IMR-90 (cell line): ENCODE results near the gene MPND. TPM values are rescaled to one million over a fixed set of nuclear protein-coding genes. Genes with fewer than 3 reads are reported as not detected.

Source experiments
- ATAC-seq: fragments of 200-7000 bp; cut with Tn5 transposase; 2 replicates; pipeline ENCODE4 v1.9.1; 2020; ENCODE audit warnings: low read depth, mild to moderate bottlenecking, moderate library complexity
- BruUV-seq: library from RNA; stranded (reverse); fragments of 400-500 nt; replicated peaks from 2 replicates; lab custom pipeline; 2021; lab: Mats Ljungman, UMichigan
- CTCF ChIA-PET: fragments of 300-600 bp; formaldehyde crosslinking; extraction: SDS; loops from one replicate; lab custom pipeline; 2021; ENCODE audit warnings: antibody characterized with exemption; lab: Yijun Ruan, JAX
- POLR2A ChIA-PET: fragments of 300-600 bp; sonication (Branson Sonifier 250); formaldehyde crosslinking; loops from one replicate; lab custom pipeline; 2022; ENCODE audit warnings: antibody characterized with exemption; ENCODE audit not compliant: unreplicated experiment; lab: Charles Lee
- DNase-seq: peaks from one replicate; pipeline ENCODE4 v3.0.0; 2013
- H2AFZ ChIP-seq: replicated peaks from 2 replicates; pipeline ENCODE3; 2013; ENCODE audit warnings: low read length, mild to moderate bottlenecking; ENCODE audit not compliant: poor library complexity
- H2AK5ac ChIP-seq: 2 replicates; pipeline ENCODE4 v1.6.1; 2013; ENCODE audit warnings: low read depth, low read length, inconsistent platforms
- H2AK9ac ChIP-seq: replicated peaks from 2 replicates; pipeline ENCODE3; 2013; ENCODE audit warnings: mild to moderate bottlenecking, low read depth, low read length, moderate library complexity; ENCODE audit not compliant: poor library complexity
- H2BK120ac ChIP-seq: 2 replicates; pipeline ENCODE4 v1.6.1; 2013; ENCODE audit warnings: low read depth, low read length, inconsistent platforms
- H2BK15ac ChIP-seq: 3 replicates; pipeline ENCODE4 v1.6.1; 2013; ENCODE audit warnings: low read depth, low read length, inconsistent platforms
- H2BK20ac ChIP-seq: 2 replicates; pipeline ENCODE4 v1.6.1; 2013; ENCODE audit warnings: low read depth, mild to moderate bottlenecking, inconsistent platforms, low read length, moderate library complexity
- H2BK5ac ChIP-seq: 2 replicates; pipeline ENCODE4 v1.6.1; 2013; ENCODE audit warnings: mild to moderate bottlenecking, low read depth, low read length, inconsistent platforms; ENCODE audit not compliant: poor library complexity, severe bottlenecking
- H3K14ac ChIP-seq: replicated peaks from 2 replicates; pipeline ENCODE4 v1.6.1; 2013; ENCODE audit warnings: low read depth, low read length, inconsistent platforms
- H3K18ac ChIP-seq: 2 replicates; pipeline ENCODE4 v1.6.1; 2013; ENCODE audit warnings: low read depth, low read length, control low read depth
- H3K23ac ChIP-seq: 2 replicates; pipeline ENCODE4 v1.6.1; 2013; ENCODE audit warnings: low read depth, low read length, inconsistent platforms
- H3K27ac ChIP-seq: 2 replicates; pipeline ENCODE4 v1.5.1; 2013; ENCODE audit warnings: mild to moderate bottlenecking, control low read depth, low read length; ENCODE audit not compliant: insufficient read depth
- H3K27me3 ChIP-seq: 2 replicates; pipeline ENCODE4 v1.6.1; 2013; ENCODE audit warnings: low read length; ENCODE audit not compliant: control insufficient read depth, insufficient read depth
- H3K36me3 ChIP-seq: 2 replicates; pipeline ENCODE4 v1.6.1; 2013; ENCODE audit warnings: low read length, mixed read lengths; ENCODE audit not compliant: control insufficient read depth, insufficient read depth
- H3K4ac ChIP-seq: 2 replicates; pipeline ENCODE4 v1.6.1; 2013; ENCODE audit warnings: low read depth, low read length, inconsistent platforms
- H3K4me1 ChIP-seq: 2 replicates; pipeline ENCODE4 v1.6.1; 2013; ENCODE audit warnings: low read length, mixed read lengths; ENCODE audit not compliant: control insufficient read depth, insufficient read depth
- H3K4me2 ChIP-seq: 2 replicates; pipeline ENCODE4 v1.6.1; 2013; ENCODE audit warnings: low read depth, mild to moderate bottlenecking, control low read depth, low read length, moderate library complexity
- H3K4me3 ChIP-seq: 2 replicates; pipeline ENCODE4 v1.5.1; 2013; ENCODE audit warnings: low read depth, mild to moderate bottlenecking, control low read depth, low read length, moderate library complexity; ENCODE audit not compliant: insufficient read depth
- H3K56ac ChIP-seq: 2 replicates; pipeline ENCODE4 v1.6.1; 2013; ENCODE audit warnings: low read length, inconsistent platforms; ENCODE audit not compliant: insufficient read depth; ENCODE audit errors: extremely low read depth
- H3K79me1 ChIP-seq, 2 experiments: 2 replicates each; pipeline ENCODE4 v1.6.1; 2013; ENCODE audit warnings: low read length in 2 of 2, inconsistent platforms in 1 of 2, low read depth in 1 of 2
- H3K9ac ChIP-seq: 2 replicates; pipeline ENCODE4 v1.6.1; 2013; ENCODE audit warnings: low read depth, low read length, control low read depth
- H3K9me1 ChIP-seq: 2 replicates; pipeline ENCODE4 v1.6.1; 2013; ENCODE audit warnings: low read length, inconsistent platforms; ENCODE audit not compliant: insufficient read depth
- H3K9me3 ChIP-seq: 2 replicates; pipeline ENCODE4 v1.6.1; 2013; ENCODE audit warnings: low read length; ENCODE audit not compliant: control insufficient read depth, insufficient read depth
- H4K20me1 ChIP-seq: 2 replicates; pipeline ENCODE4 v1.6.1; 2013; ENCODE audit warnings: low read length, inconsistent platforms; ENCODE audit not compliant: insufficient read depth
- H4K5ac ChIP-seq: 2 replicates; pipeline ENCODE4 v1.6.1; 2013; ENCODE audit warnings: mild to moderate bottlenecking, low read depth, low read length, control low read depth
- H4K8ac ChIP-seq, 2 experiments: 2 replicates each; pipeline ENCODE4 v1.6.1; 2013; ENCODE audit warnings: low read depth in 2 of 2, low read length in 2 of 2, control low read depth in 1 of 2, inconsistent platforms in 1 of 2
- H4K91ac ChIP-seq: 2 replicates; pipeline ENCODE4 v1.6.1; 2013; ENCODE audit warnings: low read depth, low read length, inconsistent platforms; ENCODE audit not compliant: insufficient read depth
- BHLHE40 ChIP-seq: fragments of 150-350 bp; IDR thresholded peaks from 2 replicates; pipeline ENCODE4 v1.6.1; 2016; ENCODE audit warnings: mild to moderate bottlenecking, low read depth, low read length
- CEBPB ChIP-seq: IDR thresholded peaks from 2 replicates; pipeline ENCODE4 v1.6.1; 2012; ENCODE audit warnings: low read depth, low read length, improper control_type of control experiment
- CHD1 ChIP-seq: IDR thresholded peaks from 2 replicates; pipeline ENCODE4 v1.6.1; 2012; ENCODE audit warnings: low read depth, low read length, improper control_type of control experiment
- CTCF ChIP-seq: conservative IDR thresholded peaks from 2 replicates; pipeline ENCODE4 v1.5.1; 2012; ENCODE audit warnings: mild to moderate bottlenecking, low read depth, low read length, improper control_type of control experiment
- ELK1 ChIP-seq: fragments of 150-350 bp; IDR thresholded peaks from 2 replicates; pipeline ENCODE4 v1.6.1; 2016; ENCODE audit warnings: low read depth, mild to moderate bottlenecking, low read length, moderate library complexity, borderline replicate concordance
- FOS ChIP-seq: fragments of 150-350 bp; IDR thresholded peaks from 2 replicates; pipeline ENCODE4 v1.6.1; 2016; ENCODE audit warnings: low read depth, low read length
- MAFK ChIP-seq: IDR thresholded peaks from 2 replicates; pipeline ENCODE4 v1.6.1; 2012; ENCODE audit warnings: low read depth, low read length, improper control_type of control experiment
- MAZ ChIP-seq: IDR thresholded peaks from 2 replicates; pipeline ENCODE4 v1.6.1; 2012; ENCODE audit warnings: low read depth, mild to moderate bottlenecking, low read length, improper control_type of control experiment, moderate library complexity, borderline replicate concordance
- MXI1 ChIP-seq: IDR thresholded peaks from 2 replicates; pipeline ENCODE4 v1.6.1; 2012; ENCODE audit warnings: low read depth, mild to moderate bottlenecking, low read length, moderate library complexity, borderline replicate concordance
- NFE2L2 ChIP-seq: fragments of 150-350 bp; IDR thresholded peaks from 2 replicates; pipeline ENCODE4 v1.6.1; 2016; ENCODE audit warnings: low read depth, mild to moderate bottlenecking, low read length
- POLR2A ChIP-seq: IDR thresholded peaks from 2 replicates; pipeline ENCODE4 v1.6.1; 2012; ENCODE audit warnings: mild to moderate bottlenecking, low read depth, low read length
- RAD21 ChIP-seq: IDR thresholded peaks from 2 replicates; pipeline ENCODE4 v1.6.1; 2012; ENCODE audit warnings: low read length, improper control_type of control experiment
- RCOR1 ChIP-seq: IDR thresholded peaks from 2 replicates; pipeline ENCODE4 v1.6.1; 2012; ENCODE audit warnings: mild to moderate bottlenecking, low read length, improper control_type of control experiment; ENCODE audit not compliant: insufficient replicate concordance
- RFX5 ChIP-seq: IDR thresholded peaks from 2 replicates; pipeline ENCODE4 v1.8.0; 2012; ENCODE audit warnings: low read depth, mild to moderate bottlenecking, low read length, moderate library complexity
- SMC3 ChIP-seq: fragments of 150-350 bp; IDR thresholded peaks from 2 replicates; pipeline ENCODE4 v1.6.1; 2016; ENCODE audit warnings: low read depth, mild to moderate bottlenecking, antibody characterized with exemption, low read length, moderate library complexity
- USF2 ChIP-seq: fragments of 150-350 bp; IDR thresholded peaks from 2 replicates; pipeline ENCODE4 v1.6.1; 2017; ENCODE audit warnings: mild to moderate bottlenecking, antibody characterized with exemption, low read length, low read depth
- WGBS, 2 experiments: methylation state at CpG; one replicate each; pipeline versions ENCODE4 v1.1.5 to v1.1.7; 2013; ENCODE audit warnings: missing lambda C conversion rate in 2 of 2; ENCODE audit not compliant: insufficient read length in 1 of 2; ENCODE audit errors: extremely low coverage in 2 of 2; 5-methylcytosine and 5-hydroxymethylcytosine counted together
- dilution Hi-C: fragments of 300-500 bp; cut with HindIII; formaldehyde crosslinking; loops from one replicate; pipeline ENCODE4 v1.14.3; 2018; ENCODE audit warnings: low sequenced_read_pairs; ENCODE audit not compliant: unreplicated experiment
- in situ Hi-C: fragments of 300-500 bp; cut with MboI; formaldehyde crosslinking; loops from 3 replicates; pipeline ENCODE4 v1.14.3; 2019; ENCODE audit warnings: low sequenced_read_pairs, inconsistent platforms, mixed read lengths
- intact Hi-C: fragments of 100-400 bp; cut with micrococcal nuclease; formaldehyde crosslinking; loops from 2 replicates; pipeline ENCODE4 v1.10.0; 2022
- polyA plus RNA-seq, 3 experiments: library from polyadenylated mRNA; depleted of rRNA; stranded (reverse); fragments of >200 nt; gene quantifications; 2 replicates each; pipeline ENCODE4 v1.2.3, GENCODE V29; 2012; ENCODE audit warnings: low replicate concordance in 1 of 3
- total RNA-seq: library from RNA; depleted of rRNA; stranded (reverse); fragments of >200 nt; gene quantifications from 2 replicates; pipeline ENCODE4 v1.2.3, GENCODE V29; 2012

Gene MPND
- total and polyA plus RNA-seq, 2 of the 4 experiments (the other 2 are of a cell fraction), result 2.3 to 8.1 TPM

GRCh38 chr19:4294389-4294788 is 49.0 kb upstream of the MPND start:
- Histone ChIP-seq H3K14ac (no peak overlapping the region), H3K27me3 (peaks cover 16% of the 10 kb centered on the region), H3K27ac (no peak overlapping the region), H3K4me3 (no peak overlapping the region), H2BK120ac (no peak overlapping the region), H3K4me2 (no peak overlapping the region), H2BK20ac (no peak overlapping the region), H3K36me3 (no peaks in the 10 kb centered on the region), H3K4ac (no peak overlapping the region), H3K23ac (no peak overlapping the region), H4K5ac (no peak overlapping the region), H2AK5ac (no peak overlapping the region), H2AK9ac (no peak overlapping the region), H3K9me1 (no peaks in the 10 kb centered on the region), H4K8ac (no peak overlapping the region), H3K4me1 (peaks cover 3% of the 10 kb centered on the region; the same call in 1 of the 2 replicates), H3K9ac (no peak overlapping the region), H3K56ac (no peak overlapping the region), H3K9me3 (no peaks in the 10 kb centered on the region), H3K79me1 (no peaks in the 10 kb centered on the region), H2AFZ (no peak overlapping the region), H4K91ac (no peak overlapping the region), H2BK5ac (no peak overlapping the region), H2BK15ac (no peak overlapping the region), H3K18ac (no peak overlapping the region), H4K20me1 (no peaks in the 10 kb centered on the region)
- in situ Hi-C loops, result no loop called here
- 10% methylated on average over 2 of the region's 10 CpGs; no CpG with 5 or more reads in 1 of the 2 experiments for WGBS, 2 experiments
- intact Hi-C loops, result no loop called here
- DNase-seq (no peak), ATAC-seq (no peak)
- dilution Hi-C loops, result no loop called here
- BruUV-seq, result no TSS peak
- no peak for TF ChIP-seq CEBPB
- no peak for TF ChIP-seq MAFK
- TF ChIP-seq ELK1, result no peak
- TF ChIP-seq USF2, result no peak
- TF ChIP-seq POLR2A, result no peak
- no peak for TF ChIP-seq RFX5
- TF ChIP-seq RCOR1, result no peak
- no peak for TF ChIP-seq NFE2L2
- no peak for TF ChIP-seq RAD21
- no peak for TF ChIP-seq MAZ
- TF ChIP-seq CTCF, result no peak
- no peak for TF ChIP-seq FOS
- no peak for TF ChIP-seq SMC3
- TF ChIP-seq MXI1, result no peak
- no peak for TF ChIP-seq BHLHE40
- no peak for TF ChIP-seq CHD1
- ChIA-PET POLR2A (no interaction called here), CTCF (no interaction called here)
